ENCODE data around the gene HOXA3. TPM values are rescaled to one million over a fixed set of nuclear protein-coding genes. Genes with fewer than 3 reads are reported as not detected.

HOXA3 gene
- total RNA-seq, 1 donor from 2014 or later = 77.4 TPM

DNA sequence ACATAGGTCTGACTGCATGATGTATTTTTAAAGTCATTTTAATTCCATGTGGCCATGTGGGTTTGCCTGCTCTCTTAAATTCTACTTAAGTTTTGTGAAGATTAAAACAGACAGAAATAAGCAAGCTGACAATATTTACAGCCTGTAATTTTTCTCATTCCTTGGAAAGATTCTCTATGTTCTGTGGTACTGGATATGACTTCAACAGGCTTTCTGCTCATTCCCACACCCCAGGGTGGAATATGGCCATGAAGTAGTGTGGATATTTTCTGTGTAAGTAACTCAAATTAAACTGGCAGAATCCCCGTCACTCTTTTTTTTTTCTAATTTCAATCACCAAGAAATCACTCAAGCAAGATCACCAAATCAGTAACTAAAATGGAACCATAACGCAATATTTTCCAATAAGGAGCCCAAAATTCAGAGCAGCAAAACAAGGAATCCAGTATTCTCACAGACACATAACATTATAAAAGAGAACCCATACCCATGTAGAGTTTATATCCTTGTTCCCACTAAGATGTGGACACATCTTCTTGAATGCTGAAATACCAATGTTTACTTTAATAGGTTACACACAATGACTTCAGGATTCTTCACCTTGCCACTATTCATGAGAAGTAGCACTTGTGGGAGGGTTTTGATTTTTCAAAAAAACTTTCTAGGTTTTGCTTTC, 14.6 kb downstream of the HOXA3 start:
- DNase-seq (ENCODE audit: low spot score, unreplicated experiment) = no peak
- peaks cover 4% of the 10 kb centered on the region for H3K27me3 Mint-ChIP-seq
- H3K4me3 Mint-ChIP-seq (ENCODE audit: low read depth) = peak overlapping the region; percentile 1
- H3K36me3 Mint-ChIP-seq (ENCODE audit: insufficient read depth) = peaks cover 4% of the 10 kb centered on the region
- TF ChIP-seq, protein P1, sequence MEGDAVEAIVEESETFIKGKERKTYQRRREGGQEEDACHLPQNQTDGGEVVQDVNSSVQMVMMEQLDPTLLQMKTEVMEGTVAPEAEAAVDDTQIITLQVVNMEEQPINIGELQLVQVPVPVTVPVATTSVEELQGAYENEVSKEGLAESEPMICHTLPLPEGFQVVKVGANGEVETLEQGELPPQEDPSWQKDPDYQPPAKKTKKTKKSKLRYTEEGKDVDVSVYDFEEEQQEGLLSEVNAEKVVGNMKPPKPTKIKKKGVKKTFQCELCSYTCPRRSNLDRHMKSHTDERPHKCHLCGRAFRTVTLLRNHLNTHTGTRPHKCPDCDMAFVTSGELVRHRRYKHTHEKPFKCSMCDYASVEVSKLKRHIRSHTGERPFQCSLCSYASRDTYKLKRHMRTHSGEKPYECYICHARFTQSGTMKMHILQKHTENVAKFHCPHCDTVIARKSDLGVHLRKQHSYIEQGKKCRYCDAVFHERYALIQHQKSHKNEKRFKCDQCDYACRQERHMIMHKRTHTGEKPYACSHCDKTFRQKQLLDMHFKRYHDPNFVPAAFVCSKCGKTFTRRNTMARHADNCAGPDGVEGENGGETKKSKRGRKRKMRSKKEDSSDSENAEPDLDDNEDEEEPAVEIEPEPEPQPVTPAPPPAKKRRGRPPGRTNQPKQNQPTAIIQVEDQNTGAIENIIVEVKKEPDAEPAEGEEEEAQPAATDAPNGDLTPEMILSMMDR (IDR thresholded peaks at IDR 0.05; ENCODE audit: unreplicated experiment) = no peak
- H3K4me1 Mint-ChIP-seq (ENCODE audit: low read depth) = peaks cover 76% of the 10 kb centered on the region
- peak overlapping the region; percentile 46 for H3K27ac Mint-ChIP-seq
- H3K9me3 Mint-ChIP-seq (ENCODE audit: low read depth) = no peaks in the 10 kb centered on the region

DNA sequence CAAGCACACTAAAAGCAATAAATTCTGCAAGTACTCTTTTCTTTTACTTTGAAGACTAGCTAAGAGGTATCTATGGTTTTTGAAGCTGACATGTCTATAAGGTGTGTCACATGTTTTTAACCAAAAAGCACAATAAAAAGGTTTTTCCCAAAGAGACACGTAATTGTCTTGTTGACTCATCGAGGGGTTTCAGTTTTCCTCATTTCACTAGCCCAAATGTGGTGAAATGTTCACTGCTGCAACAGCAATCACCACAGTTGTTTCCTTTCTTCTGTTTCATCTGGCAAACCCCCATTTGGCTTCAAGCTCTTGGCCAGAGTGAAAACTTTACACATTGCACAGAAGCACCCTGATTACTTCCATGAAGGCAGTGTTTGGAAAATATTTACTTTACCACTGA, 18.0 kb downstream of the HOXA3 start:
- peak overlapping the region; percentile 62 for H3K4me3 Mint-ChIP-seq (ENCODE audit: low read depth)
- no peaks in the 10 kb centered on the region for H3K9me3 Mint-ChIP-seq (ENCODE audit: low read depth)
- TF ChIP-seq, protein P1 (IDR thresholded peaks at IDR 0.05; ENCODE audit: unreplicated experiment) = no peak
- H3K27me3 Mint-ChIP-seq = peaks cover 4% of the 10 kb centered on the region
- DNase-seq (ENCODE audit: low spot score, unreplicated experiment) = no peak
- H3K36me3 Mint-ChIP-seq (ENCODE audit: insufficient read depth) = no peaks in the 10 kb centered on the region
- H3K27ac Mint-ChIP-seq = peak overlapping the region; percentile 97
- peaks cover 73% of the 10 kb centered on the region for H3K4me1 Mint-ChIP-seq (ENCODE audit: low read depth)

DNA sequence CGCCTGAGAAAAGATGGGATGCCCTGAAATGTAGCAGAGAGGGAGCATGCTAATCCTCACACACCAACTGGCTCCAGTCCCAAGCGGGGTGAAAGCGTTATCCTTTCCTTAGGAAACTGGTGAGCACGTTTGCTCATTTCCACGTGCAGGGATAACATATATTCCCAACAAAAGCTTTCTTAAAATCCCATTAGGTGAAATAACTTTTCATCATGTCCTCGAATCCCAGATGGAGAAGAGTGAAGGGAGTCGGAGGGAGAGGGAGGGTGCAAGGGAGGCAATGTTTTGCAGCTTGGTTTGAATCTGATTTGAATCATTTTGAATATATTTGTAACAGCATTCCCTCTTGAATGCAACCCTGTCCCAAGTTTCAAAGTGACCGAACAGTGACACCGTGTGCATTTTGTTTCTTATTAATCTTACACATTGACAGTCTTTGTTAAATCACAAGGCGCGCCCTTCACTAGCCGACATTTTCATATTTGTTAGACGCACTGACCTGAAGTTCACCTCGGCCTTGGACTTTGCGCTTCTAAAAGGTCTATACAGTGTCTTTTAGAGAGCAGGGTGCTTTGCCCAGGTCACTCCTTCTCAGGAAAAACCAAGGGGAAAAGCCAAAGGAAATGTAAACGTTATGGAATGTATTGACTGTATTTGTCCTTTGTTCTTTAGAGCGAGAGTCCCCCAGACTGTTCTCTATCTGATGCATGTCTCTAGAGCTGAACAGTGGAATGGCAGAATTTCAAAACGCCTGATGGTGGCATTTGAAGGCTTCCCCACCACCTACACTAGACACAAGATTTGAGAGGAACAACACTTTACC, 18.8 kb downstream of the HOXA3 start:
- Mint-ChIP-seq H3K4me1 (ENCODE audit: low read depth) (peaks cover 76% of the 10 kb centered on the region), H3K27ac (peak overlapping the region; percentile 97), H3K4me3 (ENCODE audit: low read depth) (peak overlapping the region; percentile 62), H3K36me3 (ENCODE audit: insufficient read depth) (peaks cover 2% of the 10 kb centered on the region), H3K9me3 (ENCODE audit: low read depth) (no peaks in the 10 kb centered on the region), H3K27me3 (peaks cover 4% of the 10 kb centered on the region)
- TF ChIP-seq, protein P1 (IDR thresholded peaks at IDR 0.05; ENCODE audit: unreplicated experiment) = no peak
- DNase-seq (ENCODE audit: low spot score, unreplicated experiment) = no peak

DNA sequence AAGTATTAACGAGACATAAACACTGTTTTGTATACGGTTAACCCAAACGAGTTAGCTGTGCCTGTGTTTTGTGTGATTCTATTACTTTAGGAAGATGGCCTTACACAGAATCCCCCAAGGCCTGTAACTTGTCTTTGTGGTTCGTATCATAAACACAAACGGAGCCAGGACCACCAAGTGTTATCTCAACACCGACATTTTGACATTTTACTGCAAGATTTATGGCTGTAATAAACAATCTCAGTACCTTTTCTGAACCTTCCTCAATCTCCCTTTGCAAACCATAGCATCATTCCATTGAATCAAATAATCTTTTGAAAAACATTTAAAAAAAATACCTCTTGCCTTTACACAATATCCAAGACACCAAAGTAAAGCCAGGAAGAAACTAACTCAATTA, 19.4 kb downstream of the HOXA3 start:
- Mint-ChIP-seq H3K4me1 (ENCODE audit: low read depth) (peaks cover 75% of the 10 kb centered on the region), H3K4me3 (ENCODE audit: low read depth) (peak overlapping the region; percentile 62), H3K27ac (peak overlapping the region; percentile 97), H3K27me3 (peaks cover 4% of the 10 kb centered on the region), H3K9me3 (ENCODE audit: low read depth) (no peaks in the 10 kb centered on the region), H3K36me3 (ENCODE audit: insufficient read depth) (peaks cover 4% of the 10 kb centered on the region)
- TF ChIP-seq, protein P1 (IDR thresholded peaks at IDR 0.05; ENCODE audit: unreplicated experiment) = no peak
- no peak for DNase-seq (ENCODE audit: low spot score, unreplicated experiment)

DNA sequence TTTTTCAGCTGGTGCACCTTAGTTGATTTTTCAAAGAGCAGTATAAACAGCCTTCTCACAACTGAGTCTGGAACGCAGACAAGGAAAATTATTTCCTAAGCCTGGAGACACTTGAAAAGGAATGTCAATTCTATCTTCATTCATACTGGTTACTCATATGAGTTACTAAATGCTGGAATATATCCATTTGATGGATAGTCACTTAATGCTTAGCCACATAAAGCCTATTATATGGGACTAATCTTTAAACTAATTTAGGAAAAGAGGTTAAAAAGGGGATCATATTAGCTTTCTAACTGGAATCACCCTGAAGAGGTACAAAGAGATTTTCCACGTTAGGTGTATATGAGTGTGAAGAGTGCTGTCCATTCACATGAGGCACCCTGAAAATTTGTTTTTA, 20.2 kb downstream of the HOXA3 start:
- Mint-ChIP-seq H3K9me3 (ENCODE audit: low read depth) (no peaks in the 10 kb centered on the region), H3K27ac (no peak overlapping the region), H3K27me3 (no peaks in the 10 kb centered on the region), H3K4me3 (ENCODE audit: low read depth) (peak overlapping the region; percentile 37), H3K4me1 (ENCODE audit: low read depth) (peaks cover 75% of the 10 kb centered on the region), H3K36me3 (ENCODE audit: insufficient read depth) (peaks cover 4% of the 10 kb centered on the region)
- TF ChIP-seq, protein P1 (IDR thresholded peaks at IDR 0.05; ENCODE audit: unreplicated experiment) = no peak
- no peak for DNase-seq (ENCODE audit: low spot score, unreplicated experiment)
